Activated T-helper 1 cell treated with anti-CD3 and anti-CD28 coated beads, Interleukin-2, amount 50 U/mL, for 16 hours (primary cell): ENCODE measurements around the gene IPO11.
A peak's percentile ranks its signal among the peaks of the same experiment; 100 is the strongest.

ENCODE experiments used
- DNase-seq, 2 donors: peaks; one replicate each; pipeline ENCODE4 v3.0.0-alpha.2; 2020; ENCODE audit warnings: low read depth in 1 of 2, low spot score in 1 of 2

The IPO11 gene

GRCh38 chr5:62412549-62413329 is at the start of gene IPO11:
IPO11 (plus strand) TSS chr5:62412763; CDS start chr5:62437280, 24,517 bp downstream.
- DNase-seq, result peak; percentile 98

DNA sequence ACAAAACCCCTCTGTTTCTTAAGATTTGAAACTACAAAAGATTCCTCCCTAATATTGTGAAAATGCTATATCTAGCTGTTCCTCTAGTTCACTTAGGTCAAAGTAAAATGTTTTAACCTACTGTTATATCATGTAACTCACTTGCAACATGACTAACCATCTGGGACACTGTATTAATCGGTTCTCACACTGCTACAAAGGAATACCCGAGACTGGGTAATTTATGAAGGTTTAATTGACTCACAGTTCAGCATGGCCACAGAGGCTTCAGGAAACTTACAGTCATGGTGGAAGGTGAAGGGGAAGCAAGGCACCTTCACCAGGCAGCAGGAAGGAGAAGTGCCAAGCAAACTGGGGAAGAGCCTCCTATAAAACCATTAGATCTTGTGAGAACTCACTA is 43.5 kb upstream of the IPO11 start:
- no peak for DNase-seq

- no peak for DNase-seq
These were observed 41.2 kb upstream of the IPO11 start for GRCh38 chr5:62371409-62371808.

GRCh38 chr5:62372600-62372999 is 40.0 kb upstream of the IPO11 start:
- no peak for DNase-seq

- DNase-seq, result no peak
These were observed 39.2 kb upstream of the IPO11 start for GRCh38 chr5:62373382-62373781.

- no peak for DNase-seq
These were observed 38.5 kb upstream of the IPO11 start for GRCh38 chr5:62374090-62374489.

- DNase-seq, result no peak
These were observed 36.9 kb upstream of the IPO11 start for GRCh38 chr5:62375627-62376026.

DNA sequence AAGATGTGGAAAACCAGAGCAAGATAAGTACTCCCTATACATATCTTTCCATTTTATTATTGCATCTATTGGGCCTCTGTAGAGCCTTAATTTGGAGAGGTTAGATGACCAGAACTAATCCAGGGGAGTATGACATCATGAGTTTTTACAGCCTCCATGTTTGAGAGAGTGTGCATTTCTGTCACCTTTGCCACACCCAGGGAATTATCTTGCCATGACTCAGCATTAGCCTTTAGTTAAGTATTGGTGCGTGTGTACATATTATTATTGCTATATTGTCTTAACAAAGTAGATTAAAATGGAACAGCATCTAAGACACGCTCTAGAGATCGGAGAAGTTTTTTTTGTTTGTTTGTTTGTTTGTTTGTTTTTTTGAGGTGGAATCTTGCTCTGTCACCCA is 36.5 kb upstream of the IPO11 start:
- DNase-seq, result no peak

DNA sequence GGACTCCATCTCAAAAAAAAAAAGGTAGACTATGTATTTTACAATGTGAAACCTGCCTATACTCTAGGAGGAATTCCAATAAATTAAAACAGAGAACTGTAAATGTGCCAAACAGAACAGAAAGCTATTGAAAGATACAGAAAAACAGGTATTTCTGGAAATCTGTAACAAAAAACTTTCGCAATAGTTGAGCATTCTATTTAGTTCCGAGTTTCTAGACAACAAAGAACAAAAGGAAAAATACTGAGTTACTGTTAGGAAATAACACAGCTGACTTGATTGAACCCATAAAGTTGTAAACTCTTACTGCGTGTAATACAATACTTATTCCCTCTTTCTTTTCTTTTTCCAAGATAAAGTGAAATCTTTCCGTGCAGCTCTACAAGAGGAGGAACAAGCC is 27.4 kb upstream of the IPO11 start:
- no peak for DNase-seq

GRCh38 chr5:62385816-62386400 is 26.7 kb upstream of the IPO11 start:
- no peak for DNase-seq

GRCh38 chr5:62386824-62387223 is 25.7 kb upstream of the IPO11 start:
- DNase-seq, result no peak

- DNase-seq, result no peak
These were observed 17.2 kb upstream of the IPO11 start for GRCh38 chr5:62395210-62395950.

DNA sequence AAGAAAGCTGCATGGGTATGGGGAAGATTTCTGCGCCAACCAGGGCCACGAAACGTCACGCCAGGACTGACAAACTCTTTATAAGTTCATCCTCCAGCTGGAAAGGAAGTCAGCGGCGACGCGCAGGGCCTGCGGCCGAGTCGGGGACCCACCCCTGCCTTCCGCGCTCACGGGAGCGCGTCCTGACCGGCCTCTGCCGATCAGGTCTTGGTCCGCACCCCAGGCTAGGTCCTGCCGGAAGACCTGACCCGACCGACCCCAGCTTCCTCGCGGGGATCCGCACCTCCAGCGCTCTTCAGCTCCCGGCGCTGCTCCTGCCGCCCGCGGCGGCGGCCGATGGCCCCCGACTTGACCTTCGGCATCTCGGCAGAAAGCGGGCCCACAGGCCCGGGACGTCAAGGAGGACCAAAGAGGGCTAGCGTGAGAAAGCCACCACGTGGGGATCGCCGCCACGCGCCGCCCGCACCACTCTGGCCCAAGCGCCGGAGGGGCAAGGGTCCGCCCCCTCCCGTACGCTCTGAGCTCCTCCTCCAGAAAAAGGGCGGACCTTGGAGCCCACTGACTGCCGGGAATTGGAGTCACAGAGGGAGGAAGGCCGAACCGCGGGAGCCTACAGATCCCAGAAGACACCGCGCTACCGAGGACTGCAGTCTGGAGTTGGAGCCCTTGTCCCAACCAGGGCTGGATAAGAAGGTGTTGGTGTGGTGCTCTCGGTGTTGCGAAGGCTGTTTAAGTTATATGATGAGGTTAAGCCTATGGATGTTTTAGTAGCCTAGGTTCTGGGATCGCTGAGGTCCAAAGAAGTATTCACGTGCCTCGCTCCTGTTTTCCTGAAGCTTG is 8.9 kb upstream of the IPO11 start, which contains the start of gene DIMT1:
Gene DIMT1 (minus strand): TSS at position 495 of the 840 bp plus-strand sequence. CDS start 133 bp downstream, at position 362.
- peak; percentile 81 to 86 for DNase-seq

DNA sequence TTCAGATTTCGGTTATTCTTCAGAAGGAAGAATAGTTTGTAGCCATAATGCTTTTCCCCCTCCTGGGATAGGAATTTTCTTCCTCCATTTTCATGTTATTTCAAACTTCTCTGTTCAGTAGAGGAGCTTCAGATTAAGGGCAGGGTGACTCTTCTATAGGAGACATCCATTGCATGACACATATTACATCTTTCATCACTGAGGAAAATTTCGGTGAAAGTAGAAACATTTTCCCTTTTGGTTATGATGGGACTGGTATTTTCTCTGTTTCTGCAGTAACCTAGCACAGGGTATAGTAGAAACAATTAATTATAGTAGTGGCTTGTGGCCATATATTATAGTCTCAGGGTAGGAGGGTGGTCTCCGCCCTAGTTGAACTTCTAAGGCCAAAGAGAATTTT is 1.1 kb downstream of the IPO11 start:
- DNase-seq, result no peak

GRCh38 chr5:62418462-62419076 is 6.0 kb downstream of the IPO11 start:
- DNase-seq, result no peak

DNA sequence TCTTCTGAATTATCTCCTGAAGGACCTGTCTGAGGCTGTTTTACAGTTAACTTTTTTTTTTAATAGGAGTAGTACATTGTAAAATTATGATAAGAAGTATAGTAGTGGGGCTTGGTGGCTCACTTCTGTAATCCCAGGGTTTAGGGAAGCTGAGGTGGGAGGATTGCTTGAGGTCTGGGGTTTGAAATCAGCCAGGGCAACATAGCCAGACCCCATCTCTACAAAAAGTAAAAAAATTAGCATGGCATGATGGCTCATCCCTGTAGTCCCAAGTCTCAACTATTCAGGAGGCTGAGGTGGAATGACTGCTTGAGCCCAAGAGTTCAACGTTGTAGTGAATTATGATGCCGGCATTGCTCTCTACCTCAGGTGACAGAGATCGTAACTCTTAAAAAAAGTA is 7.0 kb downstream of the IPO11 start:
- DNase-seq, result no peak

GRCh38 chr5:62421414-62421813 is 8.9 kb downstream of the IPO11 start:
- no peak for DNase-seq

DNA sequence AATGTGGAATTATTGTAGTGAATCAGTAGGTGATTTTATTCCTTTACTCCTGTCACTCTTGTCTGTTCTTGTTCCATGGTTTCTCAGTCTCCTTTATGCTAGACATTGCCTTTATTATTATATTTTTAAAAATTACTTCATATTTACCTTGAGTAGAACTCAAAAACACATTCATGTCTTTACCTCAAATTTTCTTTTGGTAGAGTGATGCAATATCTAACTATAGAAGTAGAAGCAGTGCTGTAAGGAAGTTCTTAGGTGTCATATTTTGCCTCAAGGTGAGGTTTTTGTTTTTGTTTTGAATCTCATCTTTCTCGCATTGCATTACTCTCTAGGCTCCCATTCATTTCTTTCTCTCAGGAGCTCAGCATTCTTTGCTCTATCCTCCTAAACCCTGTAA is 12.2 kb downstream of the IPO11 start:
- no peak for DNase-seq

- DNase-seq, result no peak
These were observed 19.4 kb downstream of the IPO11 start for GRCh38 chr5:62431735-62432620.

DNA sequence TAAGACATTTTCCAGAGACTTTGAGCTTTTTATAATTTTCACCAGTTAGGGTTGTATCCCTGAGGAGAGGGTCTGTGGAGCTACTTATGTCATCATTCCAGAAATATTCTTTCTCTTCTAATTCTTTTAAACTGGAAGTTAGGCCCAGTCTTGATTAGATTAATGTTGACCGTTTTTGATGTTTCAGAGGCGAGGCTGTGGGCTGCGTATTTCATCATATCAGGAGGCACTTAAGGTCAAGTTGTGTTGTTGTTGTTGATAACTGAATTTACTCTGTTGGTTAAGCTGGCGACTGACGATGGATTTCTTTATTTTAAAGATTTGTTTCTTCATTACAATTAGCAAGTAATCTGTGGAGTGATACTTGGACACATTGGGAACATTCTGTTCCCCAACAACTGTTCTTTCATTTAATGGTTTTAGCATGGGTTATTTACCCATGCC is 20.1 kb downstream of the IPO11 start:
- no peak for DNase-seq
